Progenitor cell of endocrine pancreas (in vitro differentiated cells): Measurements from ENCODE around the gene LRRTM2. TPM values are rescaled to one million over a fixed set of nuclear protein-coding genes. Genes with fewer than 3 reads are reported as not detected.

Experiments
- DNase-seq: peaks from one replicate; pipeline ENCODE4 v3.0.0; 2021; ENCODE audit warnings: low spot score; ENCODE audit not compliant: unreplicated experiment
- H3K27ac Mint-ChIP-seq: 2 replicates; pipeline ENCODE4 v1.8.0; 2021; ENCODE audit warnings: mild to moderate bottlenecking, moderate library complexity, mixed read lengths
- H3K27me3 Mint-ChIP-seq: 2 replicates; pipeline ENCODE4 v1.8.0; 2021; ENCODE audit warnings: mixed read lengths
- H3K36me3 Mint-ChIP-seq: 2 replicates; pipeline ENCODE4 v1.8.0; 2022; ENCODE audit warnings: mixed read lengths; ENCODE audit not compliant: insufficient read depth
- H3K4me1 Mint-ChIP-seq: 2 replicates; pipeline ENCODE4 v1.8.0; 2021; ENCODE audit warnings: low read depth, mixed read lengths
- H3K4me3 Mint-ChIP-seq: 2 replicates; pipeline ENCODE4 v1.8.0; 2021; ENCODE audit warnings: low read depth, mild to moderate bottlenecking, moderate library complexity, mixed read lengths
- H3K9me3 Mint-ChIP-seq: 2 replicates; pipeline ENCODE4 v1.8.0; 2021; ENCODE audit warnings: low read depth, mixed read lengths
- CTCF ChIP-seq: fragments of 200-600 bp; sonication (generic); IDR thresholded peaks from one replicate; pipeline ENCODE4 v1.5.0; 2021; ENCODE audit warnings: antibody characterized with exemption, mild to moderate bottlenecking; ENCODE audit not compliant: unreplicated experiment
- total RNA-seq: library from RNA; stranded (reverse); gene quantifications from 2 replicates; pipeline ENCODE4 v1.2.1, GENCODE V29; 2021

LRRTM2 gene
- total RNA-seq, 1 donor from 2014 or later = not detected

GRCh38 chr5:138869763-138870500, 5.2 kb downstream of the LRRTM2 start:
- Mint-ChIP-seq H3K27me3 (no peaks in the 10 kb centered on the region), H3K27ac (peak overlapping the region; percentile 89), H3K4me3 (no peak overlapping the region), H3K9me3 (no peaks in the 10 kb centered on the region), H3K4me1 (peaks cover 47% of the 10 kb centered on the region), H3K36me3 (peaks cover 3% of the 10 kb centered on the region)
- DNase-seq = no peak
- TF ChIP-seq CTCF = no peak

- H3K27ac Mint-ChIP-seq = peak overlapping the region; percentile 32
- no peak for DNase-seq
- H3K27me3 Mint-ChIP-seq = no peaks in the 10 kb centered on the region
- H3K4me1 Mint-ChIP-seq = peaks cover 44% of the 10 kb centered on the region
- no peaks in the 10 kb centered on the region for H3K9me3 Mint-ChIP-seq
- H3K4me3 Mint-ChIP-seq = no peak overlapping the region
- H3K36me3 Mint-ChIP-seq = peaks cover 7% of the 10 kb centered on the region
- no peak for TF ChIP-seq CTCF
Measured at GRCh38 chr5:138869038-138869437, 6.1 kb downstream of the LRRTM2 start.

GRCh38 chr5:138867011-138867410, 8.1 kb downstream of the LRRTM2 start:
- peaks cover 6% of the 10 kb centered on the region for H3K9me3 Mint-ChIP-seq
- DNase-seq = no peak
- no peak overlapping the region for H3K27ac Mint-ChIP-seq
- peaks cover 22% of the 10 kb centered on the region for H3K36me3 Mint-ChIP-seq
- TF ChIP-seq CTCF = no peak
- no peak overlapping the region for H3K4me3 Mint-ChIP-seq
- H3K4me1 Mint-ChIP-seq = peaks cover 35% of the 10 kb centered on the region
- no peaks in the 10 kb centered on the region for H3K27me3 Mint-ChIP-seq

GRCh38 chr5:138853132-138853531, 22.0 kb downstream of the LRRTM2 start:
- H3K4me3 Mint-ChIP-seq = no peak overlapping the region
- H3K36me3 Mint-ChIP-seq = peaks cover 11% of the 10 kb centered on the region

GRCh38 chr5:138850865-138851435, 24.2 kb downstream of the LRRTM2 start:
- DNase-seq = no peak
- Mint-ChIP-seq H3K4me1 (peaks cover 25% of the 10 kb centered on the region), H3K27me3 (no peaks in the 10 kb centered on the region), H3K36me3 (peaks cover 6% of the 10 kb centered on the region), H3K9me3 (no peaks in the 10 kb centered on the region), H3K4me3 (no peak overlapping the region), H3K27ac (no peak overlapping the region)
- TF ChIP-seq CTCF = no peak

More at GRCh38 chr5:138853132-138853531, 22.0 kb downstream of the LRRTM2 start:
- no peak for TF ChIP-seq CTCF
- no peaks in the 10 kb centered on the region for H3K27me3 Mint-ChIP-seq
- no peak for DNase-seq
- no peaks in the 10 kb centered on the region for H3K9me3 Mint-ChIP-seq
- H3K27ac Mint-ChIP-seq = no peak overlapping the region
- H3K4me1 Mint-ChIP-seq = peaks cover 19% of the 10 kb centered on the region
